Spleen (tissue), 7 donors: ENCODE data around the gene DNAJC1.

ENCODE experiments used
- CTCF ChIP-seq, 11 experiments: fragments of 200-600 bp in 7 of 11; fragments of 450-650 bp in 4 of 11; sonication (generic) in 4 of 11; IDR thresholded peaks in 8 of 11; conservative IDR thresholded peaks in 3 of 11; 1 replicate in 7 of 11; 2 replicates in 4 of 11; pipeline versions ENCODE4 v1.4.0 to v1.8.0; 2016 to 2021; ENCODE audit warnings: antibody characterized with exemption in 11 of 11, inconsistent platforms in 4 of 11, mild to moderate bottlenecking in 1 of 11
- POLR2A ChIP-seq, 3 donors: fragments of 450-650 bp; IDR thresholded peaks; one replicate each; pipeline ENCODE4 v1.5.1; 2017; ENCODE audit warnings: antibody characterized with exemption in 3 of 3, mild to moderate bottlenecking in 1 of 3
- donor health status: DM: no; HTN: no; CAD: no; lungs with moderate emphysema.
- donor health status: DM: no; HTN: no; CAD: no.
- donor health status: DM: no; HTN: no; CAD: no.

DNA sequence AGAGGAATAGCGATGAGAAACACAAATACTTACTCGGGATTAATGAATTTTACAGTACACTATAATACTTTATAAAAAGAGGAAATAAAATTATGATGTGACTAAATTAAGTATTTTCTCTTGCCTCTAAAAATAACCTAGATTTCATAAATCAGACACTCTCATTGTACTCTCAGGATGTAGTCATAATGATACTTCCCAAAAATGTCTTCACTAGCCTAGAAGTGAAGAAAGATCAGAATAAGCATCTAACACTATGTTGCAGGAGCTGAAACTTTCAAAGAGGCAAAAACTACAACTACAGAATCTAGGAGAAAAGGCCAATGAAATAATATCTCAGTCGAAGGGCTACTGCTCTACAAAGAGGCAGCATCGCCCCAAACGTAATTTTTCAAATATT, 49.4 kb downstream of the DNAJC1 start:
- no peak for TF ChIP-seq POLR2A (IDR thresholded peaks at IDR 0.05)
- no peak for TF ChIP-seq CTCF (IDR thresholded peaks at IDR 0.05 in 8 of 11, conservative IDR thresholded peaks at IDR 0.05 in 3 of 11)
